Trophoblast cell (in vitro differentiated cells and primary cell): ENCODE measurements around the gene SULT1C2.

Experiments
- DNase-seq, 2 donors: peaks; one replicate each; pipeline ENCODE4 v3.0.0-alpha.2; 2016
- H2AFZ ChIP-seq: 2 replicates; pipeline ENCODE4 v1.6.1; 2013; ENCODE audit warnings: low read length, moderate library complexity, mild to moderate bottlenecking; ENCODE audit not compliant: insufficient read depth, poor library complexity
- H2AK5ac ChIP-seq: 2 replicates; pipeline ENCODE4 v1.6.1; 2013; ENCODE audit warnings: mild to moderate bottlenecking, low read length
- H2BK120ac ChIP-seq: 2 replicates; pipeline ENCODE4 v1.6.1; 2013; ENCODE audit warnings: low read length, mild to moderate bottlenecking, moderate library complexity; ENCODE audit not compliant: insufficient read depth, poor library complexity
- H2BK12ac ChIP-seq: 2 replicates; pipeline ENCODE4 v1.6.1; 2013; ENCODE audit warnings: mild to moderate bottlenecking, low read length, moderate library complexity
- H2BK5ac ChIP-seq: 2 replicates; pipeline ENCODE4 v1.6.1; 2013; ENCODE audit warnings: low read length, low read depth, moderate library complexity, mild to moderate bottlenecking; ENCODE audit not compliant: poor library complexity
- H3K14ac ChIP-seq: 2 replicates; pipeline ENCODE4 v1.6.1; 2013; ENCODE audit warnings: mild to moderate bottlenecking, low read length
- H3K18ac ChIP-seq: 2 replicates; pipeline ENCODE4 v1.6.1; 2013; ENCODE audit warnings: mild to moderate bottlenecking, low read length
- H3K23ac ChIP-seq: 2 replicates; pipeline ENCODE4 v1.6.1; 2013; ENCODE audit warnings: low read length
- H3K27ac ChIP-seq: 2 replicates; pipeline ENCODE4 v1.5.1; 2013; ENCODE audit warnings: low read depth, mild to moderate bottlenecking, inconsistent platforms, low read length, moderate library complexity
- H3K27me3 ChIP-seq: 2 replicates; pipeline ENCODE4 v1.6.1; 2013; ENCODE audit warnings: inconsistent platforms, mild to moderate bottlenecking, low read length, moderate library complexity; ENCODE audit not compliant: insufficient read depth
- H3K36me3 ChIP-seq, 2 experiments: 1 replicate in 1 of 2; 2 replicates in 1 of 2; pipeline ENCODE4 v1.6.1; 2013; ENCODE audit warnings: low read length in 2 of 2, mild to moderate bottlenecking in 2 of 2, moderate library complexity in 1 of 2; ENCODE audit not compliant: insufficient read depth in 2 of 2, control insufficient read depth in 1 of 2
- H3K4ac ChIP-seq: 2 replicates; pipeline ENCODE4 v1.6.1; 2013; ENCODE audit warnings: low read depth, mild to moderate bottlenecking, low read length, moderate library complexity
- H3K4me1 ChIP-seq, 2 experiments: 1 replicate in 1 of 2; 2 replicates in 1 of 2; pipeline ENCODE4 v1.6.1; 2013; ENCODE audit warnings: low read length in 2 of 2, mild to moderate bottlenecking in 2 of 2, moderate library complexity in 1 of 2; ENCODE audit not compliant: insufficient read depth in 2 of 2, control insufficient read depth in 1 of 2
- H3K4me2 ChIP-seq: 2 replicates; pipeline ENCODE4 v1.6.1; 2013; ENCODE audit warnings: inconsistent platforms, mild to moderate bottlenecking, low read length, moderate library complexity
- H3K4me3 ChIP-seq: 2 replicates; pipeline ENCODE4 v1.5.1; 2013; ENCODE audit warnings: mild to moderate bottlenecking, low read depth, low read length, inconsistent platforms
- H3K79me1 ChIP-seq: one replicate; pipeline ENCODE4 v1.6.1; 2013; ENCODE audit warnings: low read length
- H3K79me2 ChIP-seq: 2 replicates; pipeline ENCODE4 v1.6.1; 2013; ENCODE audit warnings: low read length, mild to moderate bottlenecking; ENCODE audit not compliant: control insufficient read depth, insufficient read depth, poor library complexity
- H3K9ac ChIP-seq: 2 replicates; pipeline ENCODE4 v1.6.1; 2013; ENCODE audit warnings: mild to moderate bottlenecking, low read length
- H3K9me3 ChIP-seq: 2 replicates; pipeline ENCODE4 v1.6.1; 2013; ENCODE audit warnings: low read depth, mild to moderate bottlenecking, control low read depth, inconsistent platforms, low read length; ENCODE audit not compliant: insufficient read depth
- H4K12ac ChIP-seq: 2 replicates; pipeline ENCODE4 v1.6.1; 2013; ENCODE audit warnings: low read depth, mild to moderate bottlenecking, low read length, moderate library complexity
- H4K8ac ChIP-seq: 2 replicates; pipeline ENCODE4 v1.6.1; 2013; ENCODE audit warnings: low read depth, mild to moderate bottlenecking, low read length, moderate library complexity
- H4K91ac ChIP-seq: one replicate; pipeline ENCODE4 v1.6.1; 2013; ENCODE audit warnings: low read depth, mild to moderate bottlenecking, low read length, moderate library complexity
- WGBS: extraction: QIAGEN DNeasy Blood & Tissue Kit; methylation state at CpG from one replicate; pipeline ENCODE4 v1.1.7; 2013; ENCODE audit warnings: missing lambda C conversion rate; ENCODE audit not compliant: insufficient read length, insufficient coverage; ENCODE audit errors: extremely low coverage; 5-methylcytosine and 5-hydroxymethylcytosine counted together

The SULT1C2 gene

GRCh38 chr2:108314586-108315296 lies 26.0 kb downstream of the SULT1C2 start:
- Histone ChIP-seq H4K12ac (no peak overlapping the region), H3K79me1 (no peaks in the 10 kb centered on the region), H2BK120ac (no peak overlapping the region), H3K23ac (no peak overlapping the region), H3K4ac (no peak overlapping the region), H2BK5ac (no peak overlapping the region), H3K4me1 (no peaks in the 10 kb centered on the region), H4K91ac (no peak overlapping the region), H3K27ac (no peak overlapping the region), H3K9me3 (peaks cover 3% of the 10 kb centered on the region), H2AFZ (no peak overlapping the region), H3K27me3 (no peaks in the 10 kb centered on the region), H2BK12ac (no peak overlapping the region), H3K9ac (no peak overlapping the region), H3K4me3 (no peak overlapping the region), H3K79me2 (no peaks in the 10 kb centered on the region), H3K14ac (no peak overlapping the region), H3K4me2 (no peak overlapping the region), H3K18ac (no peak overlapping the region), H2AK5ac (no peak overlapping the region), H4K8ac (no peak overlapping the region), H3K36me3 (no peaks in the 10 kb centered on the region)
- no CpG with 5 or more reads among the region's 3 CpGs for WGBS
- DNase-seq: no peak

- peak; percentile 72 to 84 for DNase-seq
- Histone ChIP-seq H3K27ac (no peak overlapping the region), H3K14ac (no peak overlapping the region), H4K8ac (no peak overlapping the region), H3K4me1 (no peaks in the 10 kb centered on the region), H3K4me2 (no peak overlapping the region), H3K4me3 (no peak overlapping the region), H3K4ac (no peak overlapping the region), H2AFZ (no peak overlapping the region), H2BK5ac (no peak overlapping the region), H3K27me3 (no peaks in the 10 kb centered on the region), H2AK5ac (no peak overlapping the region), H2BK120ac (no peak overlapping the region), H4K12ac (no peak overlapping the region), H3K79me1 (no peaks in the 10 kb centered on the region), H4K91ac (no peak overlapping the region), H3K79me2 (no peaks in the 10 kb centered on the region), H3K9me3 (peaks cover 3% of the 10 kb centered on the region), H3K18ac (no peak overlapping the region), H3K36me3 (no peaks in the 10 kb centered on the region), H3K9ac (no peak overlapping the region), H3K23ac (no peak overlapping the region), H2BK12ac (no peak overlapping the region)
Measured at GRCh38 chr2:108315444-108315934, 26.8 kb downstream of the SULT1C2 start.

GRCh38 chr2:108316033-108316432 lies 27.3 kb downstream of the SULT1C2 start:
- H3K27me3 ChIP-seq: no peaks in the 10 kb centered on the region
- H4K8ac ChIP-seq: no peak overlapping the region
- H3K4ac ChIP-seq: no peak overlapping the region
- no peak overlapping the region for H3K18ac ChIP-seq
- no peaks in the 10 kb centered on the region for H3K36me3 ChIP-seq
- no peak overlapping the region for H3K4me2 ChIP-seq
- H3K9ac ChIP-seq: no peak overlapping the region
- H2AK5ac ChIP-seq: no peak overlapping the region
- no peak overlapping the region for H3K23ac ChIP-seq
- H4K12ac ChIP-seq: no peak overlapping the region
- H3K4me1 ChIP-seq: no peaks in the 10 kb centered on the region
- no peak overlapping the region for H4K91ac ChIP-seq
- no peak overlapping the region for H3K4me3 ChIP-seq
- H3K27ac ChIP-seq: no peak overlapping the region
- H3K14ac ChIP-seq: no peak overlapping the region
- H3K79me1 ChIP-seq: no peaks in the 10 kb centered on the region
- no peak for DNase-seq
- H3K9me3 ChIP-seq: peaks cover 3% of the 10 kb centered on the region
- no peak overlapping the region for H2AFZ ChIP-seq
- H2BK5ac ChIP-seq: no peak overlapping the region
- no CpG with 5 or more reads among the region's 6 CpGs for WGBS
- no peak overlapping the region for H2BK120ac ChIP-seq
- H2BK12ac ChIP-seq: no peak overlapping the region
- no peaks in the 10 kb centered on the region for H3K79me2 ChIP-seq

GRCh38 chr2:108316461-108317258 lies 28.0 kb downstream of the SULT1C2 start:
- no peaks in the 10 kb centered on the region for H3K79me2 ChIP-seq
- H3K23ac ChIP-seq: no peak overlapping the region
- no peaks in the 10 kb centered on the region for H3K79me1 ChIP-seq
- no peak overlapping the region for H2BK5ac ChIP-seq
- H3K4me2 ChIP-seq: no peak overlapping the region
- H3K4me3 ChIP-seq: no peak overlapping the region
- no peak overlapping the region for H2BK12ac ChIP-seq
- DNase-seq: no peak
- no peak overlapping the region for H3K14ac ChIP-seq
- no peak overlapping the region for H3K9ac ChIP-seq
- peaks cover 3% of the 10 kb centered on the region for H3K9me3 ChIP-seq
- H3K36me3 ChIP-seq: no peaks in the 10 kb centered on the region
- H2BK120ac ChIP-seq: no peak overlapping the region
- WGBS: no CpG with 5 or more reads among the region's 13 CpGs
- H3K27me3 ChIP-seq: no peaks in the 10 kb centered on the region
- no peak overlapping the region for H4K8ac ChIP-seq
- H4K91ac ChIP-seq: no peak overlapping the region
- H2AK5ac ChIP-seq: no peak overlapping the region
- H4K12ac ChIP-seq: no peak overlapping the region
- H3K4ac ChIP-seq: no peak overlapping the region
- no peak overlapping the region for H3K18ac ChIP-seq
- H3K27ac ChIP-seq: no peak overlapping the region
- no peak overlapping the region for H2AFZ ChIP-seq
- H3K4me1 ChIP-seq: no peaks in the 10 kb centered on the region
